GM19455 (cell line): ENCODE data around the gene HOTAIR.

Experiments
- ATAC-seq: cut with Tn5 transposase; IDR thresholded peaks from one replicate; pipeline ENCODE4 v1.9.1; 2021; ENCODE audit not compliant: unreplicated experiment

HOTAIR gene

GRCh38 chr12:54011665-54012532, 37.1 kb upstream of the HOTAIR start:
- no peak for ATAC-seq

DNA sequence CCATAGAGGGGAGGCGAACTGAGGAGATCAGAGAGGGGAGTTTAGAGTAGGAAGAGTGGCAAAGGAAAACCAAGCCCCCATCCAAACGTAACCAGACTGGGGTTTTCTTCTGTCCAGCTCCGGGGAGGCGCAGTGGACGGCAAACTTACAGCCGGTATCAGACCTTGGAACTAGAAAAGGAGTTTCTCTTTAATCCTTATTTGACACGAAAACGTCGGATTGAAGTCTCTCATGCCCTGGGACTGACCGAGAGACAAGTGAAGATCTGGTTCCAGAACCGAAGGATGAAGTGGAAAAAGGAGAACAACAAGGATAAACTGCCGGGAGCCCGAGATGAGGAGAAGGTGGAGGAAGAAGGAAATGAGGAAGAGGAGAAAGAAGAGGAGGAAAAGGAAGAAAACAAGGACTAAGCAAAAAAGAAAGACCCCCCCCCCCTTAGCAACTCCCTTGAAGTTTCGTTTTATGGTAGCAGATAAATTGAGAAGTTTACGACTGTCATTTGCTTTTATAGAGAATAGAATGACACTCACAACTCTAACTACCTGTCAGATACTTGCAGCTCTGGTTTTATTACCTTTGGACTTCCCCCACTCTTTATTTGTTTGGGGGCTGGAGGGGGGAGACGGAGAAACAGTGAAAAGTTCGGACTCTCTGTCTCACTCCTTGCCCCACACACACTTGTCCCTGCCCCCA, 36.4 kb upstream of the HOTAIR start:
- no peak for ATAC-seq

- ATAC-seq, result no peak
Observed at GRCh38 chr12:54010053-54010971, 35.6 kb upstream of the HOTAIR start.

DNA sequence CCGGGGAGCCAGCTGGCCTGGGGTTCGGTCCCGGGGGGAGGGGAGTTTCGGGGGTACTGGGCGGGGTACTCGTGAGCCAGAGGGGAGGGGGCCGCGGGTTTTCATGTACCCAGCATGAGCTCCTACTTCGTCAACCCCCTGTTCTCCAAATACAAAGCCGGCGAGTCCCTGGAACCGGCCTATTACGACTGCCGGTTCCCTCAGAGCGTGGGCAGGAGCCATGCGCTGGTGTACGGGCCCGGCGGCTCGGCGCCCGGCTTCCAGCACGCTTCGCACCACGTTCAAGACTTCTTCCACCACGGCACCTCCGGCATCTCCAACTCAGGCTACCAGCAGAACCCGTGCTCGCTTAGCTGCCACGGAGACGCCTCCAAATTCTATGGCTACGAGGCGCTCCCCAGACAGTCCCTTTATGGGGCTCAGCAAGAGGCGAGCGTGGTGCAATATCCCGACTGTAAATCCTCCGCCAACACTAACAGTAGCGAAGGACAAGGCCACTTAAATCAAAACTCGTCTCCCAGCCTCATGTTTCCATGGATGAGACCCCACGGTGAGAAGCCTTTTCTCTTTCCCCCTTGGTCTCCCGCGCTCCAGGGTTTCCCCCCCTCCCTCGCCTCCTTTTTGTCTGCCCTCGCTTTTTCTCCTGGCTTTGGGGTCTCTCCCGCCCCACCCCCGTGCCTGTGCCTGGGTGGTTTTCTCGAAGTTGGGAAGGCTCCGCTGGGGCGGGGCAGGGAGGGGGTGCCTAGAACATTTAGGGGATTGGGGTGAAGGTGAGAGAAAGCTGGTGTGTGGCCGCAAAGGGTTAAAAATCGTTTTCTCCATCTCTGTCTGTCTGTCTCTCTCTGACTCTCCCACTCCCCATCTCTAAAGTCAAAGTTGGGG, 34.7 kb upstream of the HOTAIR start:
- no peak for ATAC-seq

- no peak for ATAC-seq
Observed at GRCh38 chr12:54008260-54008552, 33.5 kb upstream of the HOTAIR start.

DNA sequence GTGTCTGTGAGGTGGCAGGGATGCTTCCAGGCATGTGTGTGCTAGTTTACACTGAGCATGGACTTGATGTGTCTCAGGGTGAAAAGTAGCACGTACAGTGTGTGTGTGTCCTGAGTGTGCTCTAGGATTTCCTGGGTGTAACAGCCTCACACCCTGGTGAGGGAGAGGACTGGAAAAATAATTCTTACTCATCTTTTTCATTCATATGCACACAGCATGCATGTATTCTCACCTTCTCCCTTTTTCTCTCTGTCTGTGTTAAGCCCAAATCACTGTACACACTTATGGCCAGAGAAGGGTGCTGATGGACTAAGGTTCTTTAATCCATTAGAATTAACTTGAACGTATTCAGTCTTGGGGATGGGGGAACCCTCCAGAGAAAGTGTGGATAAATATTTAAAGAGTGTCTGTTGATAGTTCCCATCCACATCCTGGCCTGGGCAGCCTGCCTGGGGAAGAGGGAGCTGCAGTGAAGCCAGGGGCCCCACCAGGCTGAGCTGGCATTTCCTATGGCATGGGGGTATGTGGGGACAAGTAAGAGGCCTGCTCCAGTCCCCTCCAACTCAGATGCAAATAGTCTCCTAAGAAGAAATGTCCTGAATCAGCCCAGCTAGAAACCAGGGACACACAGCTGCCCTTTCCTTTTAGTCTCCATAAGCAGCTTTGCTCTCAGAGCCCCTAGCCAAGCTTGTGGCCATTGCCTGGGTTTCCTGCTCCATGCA, 32.9 kb upstream of the HOTAIR start:
- ATAC-seq, result no peak

DNA sequence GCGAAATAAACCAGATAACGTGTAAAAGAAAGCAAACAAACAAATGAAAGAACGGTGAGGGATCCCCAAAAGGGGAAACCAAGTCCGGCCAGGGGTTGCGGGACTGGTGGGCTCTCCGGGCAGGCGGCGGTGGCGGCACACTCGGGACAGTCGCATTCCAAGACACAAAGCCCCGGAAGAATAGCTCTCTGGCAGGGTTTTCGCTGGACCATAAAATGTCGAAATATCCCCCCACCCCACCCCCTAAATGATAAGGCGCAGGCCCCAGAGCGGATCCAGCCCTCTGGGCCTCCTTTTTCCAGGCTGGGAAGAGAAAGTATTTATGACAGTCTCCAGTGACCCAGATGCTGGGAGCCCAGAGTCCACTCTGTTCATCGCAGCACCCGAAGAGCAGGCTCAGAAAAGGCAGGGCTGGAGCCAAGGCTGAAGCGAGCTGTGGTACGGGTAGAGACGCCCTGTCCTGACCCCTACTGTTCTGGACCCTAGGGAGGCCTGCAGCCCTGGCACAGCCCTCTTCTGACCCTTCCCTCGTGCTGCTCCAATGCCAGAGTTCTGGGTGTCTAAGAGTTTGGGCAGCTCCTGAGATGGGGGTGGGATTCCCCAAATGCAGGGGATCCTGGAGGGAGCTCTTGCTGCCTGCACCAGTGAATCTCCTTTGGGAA, 31.9 kb upstream of the HOTAIR start:
- no peak for ATAC-seq

DNA sequence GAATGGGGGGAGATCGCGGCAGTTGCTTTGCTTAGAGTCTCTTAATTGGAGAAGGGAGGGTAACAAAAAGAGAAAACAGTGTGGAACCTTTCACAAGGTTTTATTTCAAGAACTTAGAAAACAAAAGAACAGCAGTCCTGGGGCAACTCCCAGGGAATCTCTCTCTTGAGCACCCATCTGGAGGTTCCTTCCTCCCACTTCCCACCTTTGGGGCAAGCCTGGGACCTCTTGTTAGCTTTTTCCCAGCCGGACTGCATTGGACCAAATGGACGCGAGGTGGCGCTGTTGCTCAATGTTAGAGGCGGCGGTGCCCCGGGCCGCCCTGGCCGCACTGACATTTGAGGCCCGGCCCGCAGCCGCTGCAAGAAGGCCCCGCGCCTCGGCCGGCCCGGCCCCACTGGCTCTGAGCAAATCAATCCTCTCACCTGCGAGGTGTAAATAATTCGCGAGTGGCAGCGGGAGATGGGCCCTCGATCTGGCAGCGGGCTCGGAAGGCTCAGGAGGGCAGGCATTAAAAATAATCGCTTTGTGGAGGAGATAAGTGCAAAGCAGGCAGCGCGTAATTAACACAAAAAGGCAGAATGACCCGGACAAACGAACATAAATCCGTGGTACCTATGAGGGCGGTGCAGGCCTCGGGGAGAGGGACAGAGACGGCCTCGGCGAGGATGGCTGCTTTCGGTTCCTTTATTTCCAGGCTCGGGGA, 31.3 kb upstream of the HOTAIR start:
- ATAC-seq, result no peak

GRCh38 chr12:54005531-54005852, 30.7 kb upstream of the HOTAIR start:
- ATAC-seq, result no peak

GRCh38 chr12:54004841-54005530, 30.2 kb upstream of the HOTAIR start:
- ATAC-seq, result no peak

GRCh38 chr12:54004063-54004840, 29.5 kb upstream of the HOTAIR start:
- no peak for ATAC-seq

DNA sequence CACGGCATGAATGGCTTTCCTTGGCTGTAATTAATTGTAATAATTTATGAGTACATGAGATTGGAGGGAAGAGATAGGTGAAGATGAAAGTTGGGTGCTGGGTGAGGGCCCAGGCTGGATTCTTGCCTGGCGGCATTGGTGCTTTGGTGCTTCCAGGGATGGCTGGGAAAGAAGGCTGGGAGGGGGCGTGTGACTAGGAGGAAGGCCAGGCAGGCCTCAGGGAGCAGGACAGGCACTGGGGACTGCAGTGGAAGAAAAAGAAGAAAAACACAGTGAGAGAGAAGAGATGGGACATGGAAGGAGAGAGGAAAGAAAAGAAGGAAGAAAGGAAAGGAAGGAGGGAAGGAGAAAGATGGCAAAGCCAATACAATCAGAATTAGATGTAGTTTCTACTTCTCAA, 28.9 kb upstream of the HOTAIR start:
- ATAC-seq, result no peak

DNA sequence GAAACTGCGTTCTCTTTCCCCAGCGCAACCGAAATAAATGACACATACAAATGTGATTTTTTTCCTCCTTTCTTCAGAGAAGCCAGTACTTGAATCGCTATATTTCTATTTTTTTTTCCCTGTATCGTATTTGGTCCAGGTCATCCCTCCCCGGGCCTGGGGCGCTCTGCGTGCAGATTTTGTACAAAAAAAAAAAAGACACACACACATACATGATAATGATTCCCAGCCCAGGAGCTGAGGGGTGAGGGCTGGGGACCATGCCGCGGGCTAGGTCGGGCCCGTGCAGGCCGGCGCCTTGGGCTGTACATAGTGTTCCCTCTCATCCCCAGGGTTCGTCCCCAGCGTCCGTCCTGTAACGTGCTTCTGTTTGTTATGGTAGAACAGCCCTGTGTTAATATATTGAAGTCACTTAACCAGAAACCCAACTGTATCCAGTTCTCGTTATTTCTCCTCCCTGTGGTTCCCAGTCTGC, 28.2 kb upstream of the HOTAIR start:
- no peak for ATAC-seq

DNA sequence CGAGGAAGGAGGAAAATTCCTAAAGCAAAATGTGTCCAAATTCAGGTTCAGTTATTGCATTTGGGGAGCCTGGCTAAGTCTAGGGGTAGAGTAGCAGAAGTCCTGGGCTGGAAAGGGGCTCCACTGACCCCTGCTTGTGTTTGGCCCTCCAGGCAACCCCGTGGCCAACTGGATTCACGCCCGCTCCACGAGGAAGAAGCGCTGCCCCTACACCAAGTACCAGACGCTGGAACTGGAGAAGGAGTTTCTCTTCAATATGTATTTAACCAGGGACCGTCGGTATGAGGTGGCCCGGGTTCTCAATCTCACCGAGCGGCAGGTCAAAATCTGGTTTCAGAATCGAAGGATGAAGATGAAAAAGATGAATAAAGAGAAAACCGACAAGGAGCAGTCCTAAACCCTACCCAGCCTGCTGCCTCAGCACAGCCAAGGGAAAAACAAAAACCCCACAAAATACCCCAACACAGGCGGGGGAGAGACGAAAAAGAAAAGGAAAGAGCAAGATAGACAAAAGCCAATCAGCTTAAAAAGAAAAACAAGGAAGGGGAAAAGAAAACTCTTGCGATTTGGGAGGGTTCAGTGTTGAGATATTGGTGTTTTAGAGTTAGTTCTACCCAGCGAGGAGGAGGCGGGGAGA, 27.6 kb upstream of the HOTAIR start:
- ATAC-seq, result no peak

DNA sequence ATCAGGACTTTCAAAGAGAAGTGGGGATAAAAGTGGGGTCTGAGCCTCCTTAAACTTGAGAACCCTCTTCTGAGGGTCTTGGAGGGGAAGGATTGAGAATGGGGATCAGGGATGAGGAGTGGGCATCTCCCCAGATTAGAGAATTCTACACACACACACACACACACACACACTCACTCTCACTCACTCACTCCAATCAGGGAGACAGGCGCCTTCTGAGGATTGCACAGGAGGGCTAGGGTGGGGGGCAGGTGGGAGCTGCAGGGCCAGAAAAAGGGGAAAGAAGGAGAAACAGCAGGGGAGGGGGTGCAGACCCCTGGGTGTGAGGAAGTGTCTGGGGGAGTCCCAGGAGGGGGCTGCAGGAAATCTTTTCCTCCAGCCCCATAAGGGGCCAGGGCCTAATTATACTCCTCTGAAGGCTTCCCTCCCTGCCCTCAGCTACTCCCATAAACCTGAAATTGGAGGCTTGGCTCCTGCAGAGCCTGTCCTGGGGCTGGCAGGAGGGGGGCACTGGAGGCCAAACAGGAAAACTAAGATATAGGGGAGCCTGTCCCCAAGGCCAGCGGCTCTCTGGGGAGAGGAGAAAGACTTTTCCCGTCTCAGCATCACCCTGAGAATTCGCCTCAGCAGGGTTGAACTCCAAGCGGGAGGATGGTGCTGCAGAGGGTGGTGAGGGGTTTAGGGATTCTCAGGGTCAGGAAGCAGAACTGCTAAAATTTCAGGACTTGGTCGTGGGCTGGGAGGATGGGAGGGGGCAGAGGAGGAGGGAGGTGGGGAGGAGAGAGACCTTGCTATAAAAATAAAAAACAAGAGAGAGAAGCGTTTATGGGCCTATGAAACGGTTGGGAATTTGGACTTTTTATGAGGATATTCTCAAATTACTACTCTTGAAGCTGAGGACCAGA, 26.8 kb upstream of the HOTAIR start:
- no peak for ATAC-seq
